Endothelial cell of hepatic sinusoid (primary cell): ENCODE measurements around the gene FANCC.

Experiments
- in situ Hi-C: cut with HindIII; loops from 2 replicates; pipeline ENCODE4 v1.10.0; 2017; ENCODE audit warnings: low sequenced_read_pairs

FANCC gene

GRCh38 chr9:95105519-95106287, 211.8 kb downstream of the FANCC start:
- in situ Hi-C loops = no loop called here

- in situ Hi-C loops = no loop called here
Measured at GRCh38 chr9:95104980-95105379, 212.5 kb downstream of the FANCC start.

- in situ Hi-C loops = no loop called here
Measured at GRCh38 chr9:95104581-95104960, 212.9 kb downstream of the FANCC start.

GRCh38 chr9:95103871-95104580, 213.5 kb downstream of the FANCC start:
- in situ Hi-C loops = no loop called here

- in situ Hi-C loops = no loop called here
Measured at GRCh38 chr9:95103281-95103771, 214.2 kb downstream of the FANCC start.

GRCh38 chr9:95102572-95102971, 214.9 kb downstream of the FANCC start:
- in situ Hi-C loops = no loop called here

GRCh38 chr9:95102001-95102433, 215.5 kb downstream of the FANCC start:
- in situ Hi-C loops = no loop called here

GRCh38 chr9:95101326-95101725, 216.2 kb downstream of the FANCC start:
- in situ Hi-C loops = no loop called here

GRCh38 chr9:95100071-95100627, 217.4 kb downstream of the FANCC start:
- in situ Hi-C loops = no loop called here

- in situ Hi-C loops = loop anchor here (5.0 kb wide), 2 partner anchors 42 to 68 kb away; no protein-coding TSS in a partner anchor
Measured at GRCh38 chr9:95099321-95100070, 218.0 kb downstream of the FANCC start.

- in situ Hi-C loops = loop anchor here (5.0 kb wide), 2 partner anchors 41 to 69 kb away; no protein-coding TSS in a partner anchor
Measured at GRCh38 chr9:95098391-95098921, 219.1 kb downstream of the FANCC start.

GRCh38 chr9:95097279-95097678, 220.2 kb downstream of the FANCC start:
- in situ Hi-C loops = loop anchor here (5.0 kb wide), 2 partner anchors 40 to 70 kb away; no protein-coding TSS in a partner anchor

- in situ Hi-C loops = loop anchor here (5.0 kb wide), 2 partner anchors 40 to 70 kb away; no protein-coding TSS in a partner anchor
Measured at GRCh38 chr9:95096807-95097206, 220.7 kb downstream of the FANCC start.

GRCh38 chr9:95096381-95096780, 221.1 kb downstream of the FANCC start:
- in situ Hi-C loops = loop anchor here (5.0 kb wide), 2 partner anchors 39 to 71 kb away; no protein-coding TSS in a partner anchor

- in situ Hi-C loops = loop anchor here (5.0 kb wide), 2 partner anchors 38 to 72 kb away; no protein-coding TSS in a partner anchor
Measured at GRCh38 chr9:95095641-95096355, 221.7 kb downstream of the FANCC start.

- in situ Hi-C loops = no loop called here
Measured at GRCh38 chr9:95094002-95094401, 223.5 kb downstream of the FANCC start.

GRCh38 chr9:95093586-95093985, 223.9 kb downstream of the FANCC start:
- in situ Hi-C loops = no loop called here

GRCh38 chr9:95092262-95093072, 225.0 kb downstream of the FANCC start:
- in situ Hi-C loops = no loop called here
